ENCODE results near the gene DLGAP4.

GRCh38 chr20:36521526-36521925 lies 215.4 kb downstream of the DLGAP4 start:
- TF ChIP-seq CHD4 (IDR thresholded peaks at IDR 0.05; ENCODE audit: borderline replicate concordance) (no peak), POLR2A (IDR thresholded peaks at IDR 0.05; ENCODE audit: low read length) (no peak)
